ENCODE measurements around the gene IPO4.

- TF ChIP-seq CTCF (conservative IDR thresholded peaks at IDR 0.05) (no peak), ZFX (IDR thresholded peaks at IDR 0.05) (no peak)
These were observed 36.0 kb upstream of the IPO4 start for GRCh38 chr14:24224618-24225071.

All from C4-2B (cell line).